Fibroblast of lung (primary cell): ENCODE data around the gene AGTPBP1.
"Not testable (repeated sequence)": the region's sequence is repeated elsewhere in the genome, so short reads cannot be mapped to it uniquely, and the experiment has no call there.

Experiments
- CTCF ChIP-seq, 2 donors: IDR thresholded peaks in 1 of 2; conservative IDR thresholded peaks in 1 of 2; 1 replicate in 1 of 2; 2 replicates in 1 of 2; pipeline ENCODE4 v1.5.1; 2011 to 2012; ENCODE audit warnings: low read length in 2 of 2, control low read depth in 1 of 2, inconsistent platforms in 1 of 2, low read depth in 1 of 2, mild to moderate bottlenecking in 1 of 2
- EZH2 ChIP-seq: IDR thresholded peaks from 2 replicates; pipeline ENCODE4 v1.5.1; 2012; ENCODE audit warnings: low read length, control low read depth, mild to moderate bottlenecking; ENCODE audit errors: missing control alignments

- TF ChIP-seq EZH2; CTCF (conservative IDR thresholded peaks at IDR 0.05 in 1 of 2, IDR thresholded peaks at IDR 0.05 in 1 of 2; ENCODE audit: low read depth in 1 of 2, low read length in 2 of 2): not testable (repeated sequence)
Observed at GRCh38 chr9:85761802-85762201, 20.0 kb upstream of the AGTPBP1 start.
